ENCODE measurements around the gene DBF4B. TPM values are rescaled to one million over a fixed set of nuclear protein-coding genes. Genes with fewer than 3 reads are reported as not detected.

The DBF4B gene
- total and polyA plus RNA-seq, 12 donors, result 2.2 to 8.0 (median 4.0) TPM

DNA sequence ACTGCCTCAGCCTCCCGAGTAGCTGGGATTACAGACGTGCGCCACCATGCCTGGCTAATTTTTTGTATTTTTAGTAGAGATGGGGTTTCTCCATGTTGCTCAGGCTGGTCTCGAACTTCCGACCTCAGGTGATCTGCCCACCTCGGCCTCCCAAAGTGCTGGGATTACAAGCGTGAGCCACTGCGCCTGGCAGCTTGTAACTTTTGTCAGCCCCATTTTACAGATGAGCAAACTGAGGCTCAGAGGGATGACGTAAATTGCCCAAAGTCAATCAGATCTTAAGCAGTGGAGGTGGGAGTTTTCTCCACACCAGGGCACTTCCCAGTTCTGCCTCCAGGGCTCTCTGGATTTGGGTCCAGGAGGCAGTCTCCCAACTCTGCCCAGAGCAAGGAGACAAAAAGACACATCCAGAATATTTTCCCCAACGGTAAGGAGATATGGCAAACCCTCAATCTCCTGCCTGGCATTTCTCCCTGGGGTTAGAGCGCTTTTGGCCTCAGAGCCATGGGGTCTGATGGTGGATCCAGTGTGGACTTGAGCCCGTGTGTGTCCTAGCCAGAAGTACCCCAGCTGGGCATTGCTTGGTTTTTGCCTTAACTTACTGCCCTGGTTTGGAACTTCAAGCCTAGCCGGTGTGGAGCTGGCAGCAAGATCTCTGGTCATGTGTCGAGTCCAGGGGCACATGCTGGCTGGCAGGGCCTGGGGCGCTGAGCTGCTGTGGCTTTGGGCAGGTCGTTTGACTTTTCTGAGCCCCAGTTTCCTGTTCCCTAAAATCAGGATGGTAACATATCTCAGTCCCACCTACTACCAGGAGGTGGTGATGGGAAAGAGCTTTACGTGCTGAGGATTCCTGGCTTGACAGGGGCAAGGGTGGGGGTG lies 53.7 kb downstream of the DBF4B start:
- TF ChIP-seq, protein P1, sequence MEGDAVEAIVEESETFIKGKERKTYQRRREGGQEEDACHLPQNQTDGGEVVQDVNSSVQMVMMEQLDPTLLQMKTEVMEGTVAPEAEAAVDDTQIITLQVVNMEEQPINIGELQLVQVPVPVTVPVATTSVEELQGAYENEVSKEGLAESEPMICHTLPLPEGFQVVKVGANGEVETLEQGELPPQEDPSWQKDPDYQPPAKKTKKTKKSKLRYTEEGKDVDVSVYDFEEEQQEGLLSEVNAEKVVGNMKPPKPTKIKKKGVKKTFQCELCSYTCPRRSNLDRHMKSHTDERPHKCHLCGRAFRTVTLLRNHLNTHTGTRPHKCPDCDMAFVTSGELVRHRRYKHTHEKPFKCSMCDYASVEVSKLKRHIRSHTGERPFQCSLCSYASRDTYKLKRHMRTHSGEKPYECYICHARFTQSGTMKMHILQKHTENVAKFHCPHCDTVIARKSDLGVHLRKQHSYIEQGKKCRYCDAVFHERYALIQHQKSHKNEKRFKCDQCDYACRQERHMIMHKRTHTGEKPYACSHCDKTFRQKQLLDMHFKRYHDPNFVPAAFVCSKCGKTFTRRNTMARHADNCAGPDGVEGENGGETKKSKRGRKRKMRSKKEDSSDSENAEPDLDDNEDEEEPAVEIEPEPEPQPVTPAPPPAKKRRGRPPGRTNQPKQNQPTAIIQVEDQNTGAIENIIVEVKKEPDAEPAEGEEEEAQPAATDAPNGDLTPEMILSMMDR (IDR thresholded peaks at IDR 0.05), result no peak
- no peak for DNase-seq
- Histone ChIP-seq H3K36me3 (no peaks in the 10 kb centered on the region), H3K4me1 (peaks cover 4 to 22% (median 14%) of the 10 kb centered on the region in 9 donors), H3K9me3 (no peaks in the 10 kb centered on the region), H3K27me3 (peaks cover 0 to 46% (median 33%) of the 10 kb centered on the region in 7 donors), H3K27ac (no peak overlapping the region), H3K4me3 (no peak overlapping the region)
- ATAC-seq, result no peak
- 76 to 77% methylated on average over 17 of the region's 17 CpGs for whole genome bisulfite sequencing, 2 donors
- intact Hi-C loops (cut with DNase I), result loop anchor here in 1 of 10 donors (10.0 kb wide), 1 partner anchor 423 kb away; no protein-coding TSS in a partner anchor

DNA sequence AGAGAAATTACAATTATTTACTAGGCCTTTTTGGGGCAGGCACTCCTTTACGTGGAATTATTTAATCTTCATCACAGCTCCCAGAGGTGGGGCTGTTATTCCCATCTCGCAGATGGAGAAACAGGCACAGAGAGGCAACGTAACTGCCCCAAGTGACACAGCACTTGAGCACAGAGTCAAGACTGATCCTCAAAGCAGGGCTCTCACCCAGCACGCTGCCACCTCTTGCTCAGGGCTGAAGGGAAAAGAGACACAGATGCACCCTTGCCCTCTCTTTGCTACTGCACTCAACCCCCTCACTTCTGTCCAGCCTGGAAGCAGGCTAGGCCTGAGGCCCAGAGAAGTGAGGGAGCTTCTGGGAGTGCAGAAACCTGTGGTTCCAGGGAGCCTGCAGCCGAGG lies 54.7 kb downstream of the DBF4B start:
- DNase-seq, result no peak
- H3K27me3 ChIP-seq, result peaks cover 0 to 37% (median 32%) of the 10 kb centered on the region in 7 donors
- no peak for ATAC-seq
- WGBS, 2 donors, result 80% methylated on average over 5 of the region's 5 CpGs
- intact Hi-C loops (cut with DNase I), result loop anchor here in 1 of 10 donors (10.0 kb wide), 1 partner anchor 422 kb away; no protein-coding TSS in a partner anchor
- TF ChIP-seq, protein P1 (IDR thresholded peaks at IDR 0.05), result no peak
- H3K4me3 ChIP-seq, result no peak overlapping the region
- no peaks in the 10 kb centered on the region for H3K9me3 ChIP-seq
- H3K4me1 ChIP-seq, result peaks cover 4 to 17% (median 12%) of the 10 kb centered on the region in 9 donors
- H3K27ac ChIP-seq, result no peak overlapping the region
- H3K36me3 ChIP-seq, result no peaks in the 10 kb centered on the region

DNA sequence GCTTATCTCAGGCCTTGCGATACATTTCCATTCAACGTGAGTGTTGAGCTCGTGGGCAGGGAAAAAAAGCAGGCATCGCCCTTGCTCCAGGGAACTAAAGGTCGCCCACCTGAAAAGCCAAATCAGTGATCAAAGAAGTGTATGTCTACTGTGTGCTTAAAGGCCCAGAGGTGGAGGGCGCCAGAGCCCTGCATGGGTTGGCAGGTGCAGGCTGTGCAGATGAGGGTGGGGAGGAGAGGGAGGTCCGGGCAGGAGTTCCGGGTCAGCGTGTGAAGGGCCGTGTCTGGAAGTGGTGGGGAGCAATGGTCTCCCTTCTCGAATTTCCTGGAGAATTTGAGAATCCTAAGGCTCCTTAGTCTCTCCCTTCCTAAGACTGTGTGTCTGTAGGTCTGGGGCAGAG lies 57.5 kb downstream of the DBF4B start:
- Histone ChIP-seq H3K36me3 (no peaks in the 10 kb centered on the region), H3K27ac (no peak overlapping the region), H3K9me3 (no peaks in the 10 kb centered on the region), H3K4me3 (no peak overlapping the region), H3K4me1 (no peaks in the 10 kb centered on the region), H3K27me3 (peaks cover 0 to 14% (median 8%) of the 10 kb centered on the region in 7 donors)
- ATAC-seq (no peak), DNase-seq (no peak)
- intact Hi-C loops (cut with DNase I), result loop anchor here in 1 of 10 donors (10.0 kb wide), 1 partner anchor 419 kb away; no protein-coding TSS in a partner anchor
- 71% methylated on average over 11 of the region's 11 CpGs for WGBS, 2 donors
- TF ChIP-seq, protein P1 (IDR thresholded peaks at IDR 0.05), result no peak

DNA sequence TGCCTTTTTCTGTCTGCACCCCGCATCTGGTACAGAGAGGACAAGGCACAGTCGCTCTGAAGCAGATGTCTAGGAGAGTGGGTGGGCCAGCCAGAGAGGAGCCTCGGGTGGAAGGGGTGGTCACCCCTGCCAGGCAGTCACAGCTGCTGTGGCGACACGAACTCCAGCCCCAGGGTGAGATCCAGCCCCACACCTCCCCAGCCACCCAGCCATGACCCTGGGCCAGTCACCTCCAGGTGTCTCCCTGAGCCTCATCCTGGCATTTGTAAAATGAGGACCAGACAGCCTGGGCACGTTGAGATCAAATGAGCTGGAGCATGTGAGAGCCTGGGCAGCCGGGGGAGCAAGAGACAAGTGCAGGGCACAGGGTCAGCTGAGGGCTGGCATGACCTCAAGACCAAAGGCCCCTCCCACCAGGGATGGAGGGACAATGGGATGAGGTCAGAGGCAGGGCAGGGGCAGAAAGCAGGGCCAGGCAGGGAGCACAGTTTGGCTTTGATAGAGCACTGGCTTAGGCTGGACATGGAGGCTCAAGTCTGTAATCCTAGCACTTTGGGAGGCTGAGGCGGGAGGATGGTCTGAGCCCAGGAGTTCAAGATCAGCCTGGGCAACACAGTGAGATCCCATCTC lies 58.1 kb downstream of the DBF4B start:
- Histone ChIP-seq H3K4me3 (no peak overlapping the region), H3K9me3 (no peaks in the 10 kb centered on the region), H3K36me3 (no peaks in the 10 kb centered on the region), H3K27ac (no peak overlapping the region), H3K4me1 (peaks cover 0 to 3% (median 0%) of the 10 kb centered on the region in 9 donors), H3K27me3 (peaks cover 0 to 8% (median 2%) of the 10 kb centered on the region in 7 donors)
- DNase-seq (no peak), ATAC-seq (peak in 3 of 8 donors; percentile 12 to 23 (median 15))
- intact Hi-C loops (cut with DNase I), result loop anchor here in 1 of 10 donors (10.0 kb wide), 1 partner anchor 418 kb away; no protein-coding TSS in a partner anchor
- TF ChIP-seq, protein P1 (IDR thresholded peaks at IDR 0.05), result no peak
- WGBS, 2 donors, result 49 to 51% methylated on average over 8 of the region's 8 CpGs

Measured in heart right ventricle (tissue), 16 donors.